Activated CD8-positive, alpha-beta T cell treated with anti-CD3 and anti-CD28 coated beads for 36 hours (primary cell): ENCODE measurements around the gene ANAPC2. TPM values are rescaled to one million over a fixed set of nuclear protein-coding genes. Genes with fewer than 3 reads are reported as not detected.

ENCODE experiments used
- ATAC-seq: fragments of 200-7000 bp; cut with Tn5 transposase; one replicate; pipeline ENCODE4 v1.10.0; 2021; ENCODE audit warnings: mild to moderate bottlenecking, moderate library complexity
- CTCF ChIA-PET: fragments of 350-600 bp; sonication (Branson Sonifier 250); formaldehyde crosslinking; loops from one replicate; lab custom pipeline; 2021; ENCODE audit warnings: antibody characterized with exemption; lab: Charles Lee
- POLR2A ChIA-PET: fragments of 350-600 bp; sonication (Branson Sonifier 250); formaldehyde crosslinking; loops from one replicate; lab custom pipeline; 2021; ENCODE audit warnings: antibody characterized with exemption; lab: Charles Lee
- DNase-seq: peaks from one replicate; pipeline ENCODE4 v3.0.0-alpha.2; 2020
- H3K27ac Mint-ChIP-seq: one replicate; pipeline ENCODE4 v1.8.0; 2021; ENCODE audit warnings: mild to moderate bottlenecking, mixed read lengths
- H3K27me3 Mint-ChIP-seq: one replicate; pipeline ENCODE4 v1.8.0; 2021; ENCODE audit warnings: mixed read lengths
- H3K36me3 Mint-ChIP-seq: one replicate; pipeline ENCODE4 v1.8.0; 2021; ENCODE audit warnings: low read depth, mixed read lengths
- H3K4me1 Mint-ChIP-seq: one replicate; pipeline ENCODE4 v1.8.0; 2021; ENCODE audit warnings: low read depth, mixed read lengths
- H3K4me3 Mint-ChIP-seq: one replicate; pipeline ENCODE4 v1.8.0; 2021; ENCODE audit warnings: mild to moderate bottlenecking, moderate library complexity, mixed read lengths
- H3K9me3 Mint-ChIP-seq: one replicate; pipeline ENCODE4 v1.8.0; 2021; ENCODE audit warnings: mixed read lengths
- intact Hi-C: fragments of 100-400 bp; cut with micrococcal nuclease; formaldehyde crosslinking; loops from one replicate; pipeline ENCODE4 v1.10.0; 2022
- total RNA-seq, 2 experiments: library from RNA; stranded (reverse); gene quantifications; one replicate each; pipeline ENCODE4 v1.2.3, GENCODE V29; 2021
- TF ChIP-seq, protein P1 (sequence below): fragments of 200-600 bp; IDR thresholded peaks from one replicate; pipeline ENCODE4 v1.8.0; 2022; ENCODE audit warnings: antibody characterized with exemption, mild to moderate bottlenecking

ANAPC2 gene
- total RNA-seq, 2 experiments from 2014 or later: 38.6 to 39.6 TPM

GRCh38 chr9:137234758-137235423 is 46.5 kb upstream of the ANAPC2 start:
- POLR2A ChIA-PET: interaction anchor here (1.2 to 1.6 kb wide), 2 partner anchors 11 to 28 kb away, joined by 3 to 4 read pairs; no protein-coding TSS in a partner anchor

DNA sequence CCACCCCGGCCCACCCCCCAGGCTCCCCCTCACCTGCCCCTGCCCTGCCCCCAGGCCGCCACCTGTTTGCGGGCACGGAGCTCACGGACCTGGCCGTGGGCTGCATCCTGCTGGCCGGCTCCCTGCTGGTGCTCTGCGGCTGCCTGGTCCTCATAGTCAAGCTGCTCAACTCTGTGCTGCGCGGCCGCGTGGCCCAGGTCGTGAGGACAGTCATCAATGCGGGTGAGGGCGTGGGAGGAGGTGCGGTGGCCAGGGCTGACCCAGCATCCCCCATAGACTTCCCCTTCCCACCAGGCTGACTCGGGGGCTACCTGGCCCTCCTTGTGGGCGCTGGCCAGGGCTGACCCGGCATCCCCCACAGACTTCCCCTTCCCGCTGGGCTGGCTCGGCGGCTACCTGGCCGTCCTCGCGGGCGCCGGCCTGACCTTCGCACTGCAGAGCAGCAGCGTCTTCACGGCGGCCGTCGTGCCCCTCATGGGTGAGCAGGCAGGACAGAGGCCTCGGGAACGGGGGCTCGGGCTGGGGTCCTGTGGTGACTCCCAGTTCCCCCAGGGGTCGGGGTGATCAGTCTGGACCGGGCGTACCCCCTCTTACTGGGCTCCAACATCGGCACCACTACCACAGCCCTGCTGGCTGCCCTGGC is 45.8 kb upstream of the ANAPC2 start:
- peaks cover 3% of the 10 kb centered on the region for H3K36me3 Mint-ChIP-seq
- H3K4me3 Mint-ChIP-seq: no peak overlapping the region
- POLR2A ChIA-PET: interaction anchor here (1.2 kb wide), 1 partner anchor 28 kb away, joined by 3 read pairs; no protein-coding TSS in a partner anchor
- no peak for ATAC-seq
- intact Hi-C loops: no loop called here
- H3K27ac Mint-ChIP-seq: no peak overlapping the region
- CTCF ChIA-PET: interaction anchor here (1.1 to 1.3 kb wide), 2 partner anchors 45 to 106 kb away, joined by 3 read pairs; partner anchors contain the start of genes ANAPC2 and SSNA1
- TF ChIP-seq, protein P1, sequence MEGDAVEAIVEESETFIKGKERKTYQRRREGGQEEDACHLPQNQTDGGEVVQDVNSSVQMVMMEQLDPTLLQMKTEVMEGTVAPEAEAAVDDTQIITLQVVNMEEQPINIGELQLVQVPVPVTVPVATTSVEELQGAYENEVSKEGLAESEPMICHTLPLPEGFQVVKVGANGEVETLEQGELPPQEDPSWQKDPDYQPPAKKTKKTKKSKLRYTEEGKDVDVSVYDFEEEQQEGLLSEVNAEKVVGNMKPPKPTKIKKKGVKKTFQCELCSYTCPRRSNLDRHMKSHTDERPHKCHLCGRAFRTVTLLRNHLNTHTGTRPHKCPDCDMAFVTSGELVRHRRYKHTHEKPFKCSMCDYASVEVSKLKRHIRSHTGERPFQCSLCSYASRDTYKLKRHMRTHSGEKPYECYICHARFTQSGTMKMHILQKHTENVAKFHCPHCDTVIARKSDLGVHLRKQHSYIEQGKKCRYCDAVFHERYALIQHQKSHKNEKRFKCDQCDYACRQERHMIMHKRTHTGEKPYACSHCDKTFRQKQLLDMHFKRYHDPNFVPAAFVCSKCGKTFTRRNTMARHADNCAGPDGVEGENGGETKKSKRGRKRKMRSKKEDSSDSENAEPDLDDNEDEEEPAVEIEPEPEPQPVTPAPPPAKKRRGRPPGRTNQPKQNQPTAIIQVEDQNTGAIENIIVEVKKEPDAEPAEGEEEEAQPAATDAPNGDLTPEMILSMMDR: no peak
- H3K9me3 Mint-ChIP-seq: no peaks in the 10 kb centered on the region
- peaks cover 12% of the 10 kb centered on the region for H3K4me1 Mint-ChIP-seq
- no peak for DNase-seq
- H3K27me3 Mint-ChIP-seq: peaks cover 10% of the 10 kb centered on the region

More at GRCh38 chr9:137234758-137235423, 46.5 kb upstream of the ANAPC2 start:
- peaks cover 10% of the 10 kb centered on the region for H3K27me3 Mint-ChIP-seq
- H3K36me3 Mint-ChIP-seq: peaks cover 3% of the 10 kb centered on the region
- CTCF ChIA-PET: interaction anchor here (1.3 to 2.9 kb wide), 3 partner anchors 11 to 107 kb away, joined by 3 to 58 read pairs (median 19); partner anchors contain the start of genes CYSRT1, NELFB, RNF208 and RNF224
- DNase-seq: no peak
- H3K27ac Mint-ChIP-seq: no peak overlapping the region
- H3K4me1 Mint-ChIP-seq: peaks cover 13% of the 10 kb centered on the region
- TF ChIP-seq, protein P1: no peak
- no peaks in the 10 kb centered on the region for H3K9me3 Mint-ChIP-seq
- intact Hi-C loops: no loop called here
- no peak for ATAC-seq
- H3K4me3 Mint-ChIP-seq: no peak overlapping the region

DNA sequence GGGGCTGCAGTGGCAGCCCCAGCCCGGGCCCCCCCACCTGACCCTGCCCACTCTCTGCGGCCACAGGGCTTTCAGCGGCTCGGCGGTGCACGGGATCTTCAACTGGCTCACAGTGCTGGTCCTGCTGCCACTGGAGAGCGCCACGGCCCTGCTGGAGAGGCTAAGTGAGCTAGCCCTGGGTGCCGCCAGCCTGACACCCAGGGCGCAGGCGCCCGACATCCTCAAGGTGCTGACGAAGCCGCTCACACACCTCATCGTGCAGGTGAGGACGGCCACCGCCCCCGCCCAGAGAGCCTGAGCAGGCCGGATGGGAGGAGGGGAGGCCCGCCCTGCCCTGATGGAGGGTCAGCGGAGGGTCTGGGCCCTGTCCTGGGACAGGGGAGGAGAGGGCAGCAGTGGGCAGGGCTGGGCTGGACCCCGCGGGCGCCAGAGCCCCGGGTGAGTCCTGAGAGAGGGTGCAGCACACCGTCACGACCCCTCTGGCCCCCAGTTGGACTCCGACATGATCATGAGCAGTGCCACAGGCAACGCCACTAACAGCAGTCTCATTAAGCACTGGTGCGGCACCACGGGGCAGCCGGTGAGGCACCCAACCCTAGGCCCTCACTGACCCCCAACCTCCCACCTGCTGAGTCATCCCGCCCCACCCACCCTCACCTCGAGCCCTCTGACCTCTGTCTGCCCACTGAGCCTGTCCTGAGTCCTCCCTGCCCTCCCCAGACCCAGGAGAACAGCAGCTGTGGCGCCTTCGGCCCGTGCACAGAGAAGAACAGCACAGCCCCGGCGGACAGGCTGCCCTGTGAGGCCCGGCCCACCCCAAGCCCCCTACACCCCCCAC is 45.0 kb upstream of the ANAPC2 start:
- CTCF ChIA-PET: interaction anchor here (1.1 kb wide), 1 partner anchor 45 kb away, joined by 3 read pairs; the partner anchor contains the start of genes ANAPC2 and SSNA1
- intact Hi-C loops: no loop called here
- DNase-seq (no peak), ATAC-seq (no peak)
- Mint-ChIP-seq H3K4me3 (no peak overlapping the region), H3K27ac (no peak overlapping the region), H3K4me1 (peaks cover 7% of the 10 kb centered on the region), H3K36me3 (no peaks in the 10 kb centered on the region), H3K9me3 (no peaks in the 10 kb centered on the region), H3K27me3 (peaks cover 10% of the 10 kb centered on the region)
- POLR2A ChIA-PET: no interaction called here
- TF ChIP-seq, protein P1: no peak

DNA sequence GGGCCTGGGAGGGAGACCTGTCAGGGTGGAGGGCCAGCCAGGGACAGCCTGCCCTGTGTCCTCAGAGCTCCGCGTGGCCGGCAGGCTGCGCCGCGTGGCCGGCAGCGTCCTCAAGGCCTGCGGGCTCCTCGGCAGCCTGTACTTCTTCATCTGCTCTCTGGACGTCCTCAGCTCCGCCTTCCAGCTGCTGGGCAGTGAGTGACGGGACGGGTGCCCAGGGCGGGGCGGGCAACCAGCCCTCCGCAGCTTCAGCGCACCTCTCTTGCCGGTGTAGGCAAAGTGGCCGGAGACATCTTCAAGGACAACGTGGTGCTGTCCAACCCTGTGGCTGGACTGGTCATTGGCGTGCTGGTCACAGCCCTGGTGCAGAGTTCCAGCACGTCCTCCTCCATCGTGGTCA is 44.1 kb upstream of the ANAPC2 start:
- POLR2A ChIA-PET: no interaction called here
- intact Hi-C loops: no loop called here
- H3K4me3 Mint-ChIP-seq: no peak overlapping the region
- DNase-seq (no peak), ATAC-seq (no peak)
- peaks cover 7% of the 10 kb centered on the region for H3K4me1 Mint-ChIP-seq
- no peaks in the 10 kb centered on the region for H3K36me3 Mint-ChIP-seq
- no peak overlapping the region for H3K27ac Mint-ChIP-seq
- CTCF ChIA-PET: no interaction called here
- TF ChIP-seq, protein P1: no peak
- peaks cover 11% of the 10 kb centered on the region for H3K27me3 Mint-ChIP-seq
- H3K9me3 Mint-ChIP-seq: no peaks in the 10 kb centered on the region
